Measurements from ENCODE around the gene SLC39A13. TPM values are rescaled to one million over a fixed set of nuclear protein-coding genes. Genes with fewer than 3 reads are reported as not detected.
A peak's percentile ranks its signal among the peaks of the same experiment; 100 is the strongest.

SLC39A13 gene
- total RNA-seq, 1 experiment from 2014 or later, result 50.2 TPM

GRCh38 chr11:47460571-47461235 lies 52.3 kb downstream of the SLC39A13 start:
- ChIA-PET CTCF (no interaction called here), POLR2A (no interaction called here)
- Histone ChIP-seq H3K4me1 (ENCODE audit: control insufficient read depth, insufficient read depth, low read length) (peaks cover under 1% of the 10 kb centered on the region; the same call in 1 of the 2 replicates), H3K36me3 (ENCODE audit: control insufficient read depth, insufficient read depth, low read length) (no peaks in the 10 kb centered on the region), H3K27me3 (ENCODE audit: control insufficient read depth, insufficient read depth, low read length) (no peaks in the 10 kb centered on the region), H3K9me3 (ENCODE audit: control insufficient read depth, insufficient read depth, low read depth, low read length) (no peaks in the 10 kb centered on the region), H3K4me3 (ENCODE audit: low read depth in 2 of 2, low read length in 2 of 2) (no peak overlapping the region), H3K27ac (ENCODE audit: low read length) (no peak overlapping the region)
- DNase-seq (ENCODE audit: low read depth, low spot score) (no peak), ATAC-seq (no peak)
- TSS peak; percentile 44 for BruUV-seq (replicated peaks)
- TF ChIP-seq CTCF (IDR thresholded peaks at IDR 0.05), result no peak
- TF ChIP-seq TCF7L2 (IDR thresholded peaks at IDR 0.05; ENCODE audit: low read depth, low read length), result no peak
- no peak for TF ChIP-seq SIN3A (IDR thresholded peaks at IDR 0.05; ENCODE audit: borderline replicate concordance, insufficient read depth, low read depth, low read length)
- no peak for TF ChIP-seq REST (IDR thresholded peaks at IDR 0.05; ENCODE audit: insufficient read depth in 1 of 2, low read depth in 2 of 2, low read length in 1 of 2)
- TF ChIP-seq POLR2AphosphoS5 (IDR thresholded peaks at IDR 0.05; ENCODE audit: low read depth, low read length), result no peak
- intact Hi-C loops (cut with micrococcal nuclease; ENCODE audit: unreplicated experiment) (no loop called here), in situ Hi-C loops (cut with HindIII; ENCODE audit: low pct_unique_long_range_greater_than_20kb, low sequenced_read_pairs) (no loop called here)

GRCh38 chr11:47461876-47462275 lies 53.5 kb downstream of the SLC39A13 start:
- intact Hi-C loops (cut with micrococcal nuclease; ENCODE audit: unreplicated experiment) (no loop called here), in situ Hi-C loops (cut with HindIII; ENCODE audit: low pct_unique_long_range_greater_than_20kb, low sequenced_read_pairs) (no loop called here)
- no peaks in the 10 kb centered on the region for H3K27me3 ChIP-seq (ENCODE audit: control insufficient read depth, insufficient read depth, low read length)
- H3K27ac ChIP-seq (ENCODE audit: low read length), result no peak overlapping the region
- no TSS peak for BruUV-seq (replicated peaks)
- POLR2A ChIA-PET, result no interaction called here
- ATAC-seq (no peak), DNase-seq (ENCODE audit: low read depth, low spot score) (no peak)
- no peak overlapping the region for H3K4me3 ChIP-seq (ENCODE audit: low read depth in 2 of 2, low read length in 2 of 2)
- no peaks in the 10 kb centered on the region for H3K9me3 ChIP-seq (ENCODE audit: control insufficient read depth, insufficient read depth, low read depth, low read length)
- CTCF ChIA-PET, result no interaction called here
- peaks cover 12% of the 10 kb centered on the region for H3K4me1 ChIP-seq (ENCODE audit: control insufficient read depth, insufficient read depth, low read length)
- TF ChIP-seq POLR2AphosphoS5 (IDR thresholded peaks at IDR 0.05; ENCODE audit: low read depth, low read length) (no peak), REST (IDR thresholded peaks at IDR 0.05; ENCODE audit: insufficient read depth in 1 of 2, low read depth in 2 of 2, low read length in 1 of 2) (no peak), SIN3A (IDR thresholded peaks at IDR 0.05; ENCODE audit: borderline replicate concordance, insufficient read depth, low read depth, low read length) (no peak), CTCF (IDR thresholded peaks at IDR 0.05) (no peak), TCF7L2 (IDR thresholded peaks at IDR 0.05; ENCODE audit: low read depth, low read length) (no peak)
- no peaks in the 10 kb centered on the region for H3K36me3 ChIP-seq (ENCODE audit: control insufficient read depth, insufficient read depth, low read length)
